HEK293 (cell line): ENCODE results near the gene WDR7.
A peak's percentile ranks its signal among the peaks of the same experiment; 100 is the strongest.

Experiments
- CTCF ChIA-PET: fragments of 350-600 bp; formaldehyde crosslinking; extraction: SDS; loops from one replicate; lab custom pipeline; 2021; ENCODE audit warnings: antibody characterized with exemption; lab: Yijun Ruan, JAX
- POLR2A ChIA-PET: fragments of 300-600 bp; formaldehyde crosslinking; extraction: SDS; loops from one replicate; lab custom pipeline; 2020; ENCODE audit warnings: antibody characterized with exemption, inconsistent platforms; lab: Yijun Ruan, JAX
- H3K27ac ChIP-seq: fragments of 200-500 bp; sonication (Bioruptor generic); 2 replicates; pipeline ENCODE4 v1.5.1; 2014; ENCODE audit warnings: low read depth, low read length, control low read depth, inconsistent platforms; ENCODE audit errors: extremely low read depth
- H3K36me3 ChIP-seq, 2 experiments: fragments of 200-500 bp in 1 of 2; sonication (Bioruptor generic) in 1 of 2; 1 replicate in 1 of 2; 2 replicates in 1 of 2; pipeline ENCODE4 v1.5.1; 2014 to 2017; ENCODE audit warnings: inconsistent platforms in 2 of 2, low read length in 2 of 2; ENCODE audit not compliant: control insufficient read depth in 2 of 2, insufficient read depth in 1 of 2
- H3K4me1 ChIP-seq: fragments of 200-500 bp; sonication (Bioruptor generic); 2 replicates; pipeline ENCODE4 v1.5.1; 2014; ENCODE audit warnings: mild to moderate bottlenecking, low read length, inconsistent platforms; ENCODE audit not compliant: control insufficient read depth, insufficient read depth
- H3K4me3 ChIP-seq: 2 replicates; pipeline ENCODE4 v1.5.1; 2011; ENCODE audit warnings: low read depth, mild to moderate bottlenecking, control low read depth, low read length, moderate library complexity
- H3K9me3 ChIP-seq: fragments of 200-500 bp; sonication (Bioruptor generic); 2 replicates; pipeline ENCODE4 v1.5.1; 2014; ENCODE audit warnings: low read depth, low read length, inconsistent platforms; ENCODE audit not compliant: control insufficient read depth, insufficient read depth
- BCL11B ChIP-seq: fragments of 450-650 bp; formaldehyde crosslinking; IDR thresholded peaks from 2 replicates; pipeline ENCODE4 v1.5.1; 2016; ENCODE audit warnings: low read depth, missing biosample characterization, missing genetic modification characterization
- EGR2 ChIP-seq: fragments of 450-650 bp; formaldehyde crosslinking; IDR thresholded peaks from 2 replicates; pipeline ENCODE4 v1.5.1; 2016; ENCODE audit warnings: low read depth, missing biosample characterization, missing genetic modification characterization
- GLIS1 ChIP-seq: fragments of 450-650 bp; formaldehyde crosslinking; IDR thresholded peaks from 2 replicates; pipeline ENCODE4 v1.5.1; 2016; ENCODE audit warnings: missing biosample characterization, missing genetic modification characterization
- KLF1 ChIP-seq: fragments of 450-650 bp; formaldehyde crosslinking; IDR thresholded peaks from 2 replicates; pipeline ENCODE4 v1.5.1; 2016; ENCODE audit warnings: missing biosample characterization, missing genetic modification characterization
- REPIN1 ChIP-seq: fragments of 450-650 bp; formaldehyde crosslinking; IDR thresholded peaks from 2 replicates; pipeline ENCODE4 v1.5.1; 2017; ENCODE audit warnings: missing biosample characterization, missing genetic modification characterization, low read depth
- SCRT1 ChIP-seq: fragments of 450-650 bp; formaldehyde crosslinking; IDR thresholded peaks from 2 replicates; pipeline ENCODE4 v1.5.1; 2016; ENCODE audit warnings: missing biosample characterization, missing genetic modification characterization, borderline replicate concordance
- ZFP3 ChIP-seq: fragments of 450-650 bp; formaldehyde crosslinking; IDR thresholded peaks from 2 replicates; pipeline ENCODE4 v1.5.1; 2016; ENCODE audit warnings: low read depth, missing biosample characterization, missing genetic modification characterization
- ZFP69B ChIP-seq: fragments of 450-650 bp; formaldehyde crosslinking; IDR thresholded peaks from 2 replicates; pipeline ENCODE4 v1.5.1; 2016; ENCODE audit warnings: missing biosample characterization, missing genetic modification characterization
- ZNF132 ChIP-seq: fragments of 450-650 bp; formaldehyde crosslinking; IDR thresholded peaks from 2 replicates; pipeline ENCODE4 v1.5.1; 2017; ENCODE audit warnings: missing biosample characterization, missing genetic modification characterization, borderline replicate concordance
- ZNF184 ChIP-seq: fragments of 450-650 bp; IDR thresholded peaks from 2 replicates; pipeline ENCODE4 v1.5.1; 2018; ENCODE audit warnings: missing biosample characterization, mild to moderate bottlenecking, missing genetic modification characterization
- ZNF202 ChIP-seq: fragments of 450-650 bp; formaldehyde crosslinking; IDR thresholded peaks from 2 replicates; pipeline ENCODE4 v1.5.1; 2016; ENCODE audit warnings: missing biosample characterization, missing genetic modification characterization, borderline replicate concordance
- ZNF23 ChIP-seq: fragments of 450-650 bp; formaldehyde crosslinking; IDR thresholded peaks from 2 replicates; pipeline ENCODE4 v1.5.1; 2016; ENCODE audit warnings: missing biosample characterization, missing genetic modification characterization, borderline replicate concordance
- ZNF324 ChIP-seq: fragments of 450-650 bp; formaldehyde crosslinking; IDR thresholded peaks from 2 replicates; pipeline ENCODE4 v1.5.1; 2016; ENCODE audit warnings: missing biosample characterization, missing genetic modification characterization
- ZNF335 ChIP-seq: fragments of 450-650 bp; formaldehyde crosslinking; conservative IDR thresholded peaks from 2 replicates; pipeline ENCODE4 v1.5.1; 2016; ENCODE audit warnings: missing biosample characterization, missing genetic modification characterization
- ZNF530 ChIP-seq: fragments of 450-650 bp; formaldehyde crosslinking; IDR thresholded peaks from 2 replicates; pipeline ENCODE4 v1.5.1; 2016; ENCODE audit warnings: low read depth, missing biosample characterization, missing genetic modification characterization
- ZNF571 ChIP-seq: fragments of 450-650 bp; formaldehyde crosslinking; IDR thresholded peaks from 2 replicates; pipeline ENCODE4 v1.5.0; 2017; ENCODE audit warnings: missing biosample characterization, missing genetic modification characterization
- ZNF837 ChIP-seq: fragments of 450-650 bp; formaldehyde crosslinking; IDR thresholded peaks from 2 replicates; pipeline ENCODE4 v1.5.1; 2016; ENCODE audit warnings: missing biosample characterization, missing genetic modification characterization
- TF ChIP-seq, protein P1 (sequence below): fragments of 450-650 bp; formaldehyde crosslinking; IDR thresholded peaks from 2 replicates; pipeline ENCODE4 v1.5.1; 2016; ENCODE audit warnings: missing biosample characterization, missing genetic modification characterization, borderline replicate concordance

The WDR7 gene

DNA sequence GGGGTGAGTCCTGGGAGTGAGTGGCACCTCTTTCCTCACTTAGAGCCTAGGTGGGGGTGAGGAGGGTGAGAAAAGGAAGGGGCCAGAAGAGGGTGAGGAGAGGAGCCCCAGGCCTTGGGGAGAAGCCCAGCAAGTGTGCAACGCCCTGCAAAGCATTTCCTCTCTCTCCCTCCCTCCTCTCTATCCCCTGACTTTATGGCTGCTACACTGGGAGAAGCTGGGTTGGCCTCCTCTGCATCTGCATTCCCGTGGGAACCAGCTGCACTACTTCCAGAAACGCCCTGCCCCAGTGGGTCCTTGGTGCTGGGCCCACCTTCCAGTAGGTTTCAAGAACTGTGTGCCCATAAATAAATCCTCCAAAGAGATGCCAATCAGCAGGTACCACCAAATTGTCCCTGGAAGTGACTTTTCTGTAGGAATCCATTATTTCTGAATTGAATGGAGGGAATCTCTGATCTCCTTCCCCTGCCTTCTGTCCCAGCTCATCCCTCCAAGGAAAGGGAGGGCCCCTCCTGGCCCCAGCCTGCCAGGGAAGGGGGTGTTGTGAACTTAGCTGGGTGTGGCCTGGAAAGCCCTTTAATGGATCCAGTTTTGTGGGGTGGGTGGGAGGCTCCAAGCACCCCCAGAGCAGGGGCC is 400.0 kb downstream of the WDR7 start:
- ChIA-PET CTCF (interaction anchor here (0.5 to 0.9 kb wide), 3 partner anchors 21 to 87 kb away, joined by 3 to 5 read pairs (median 3); no protein-coding TSS in a partner anchor), POLR2A (no interaction called here)

DNA sequence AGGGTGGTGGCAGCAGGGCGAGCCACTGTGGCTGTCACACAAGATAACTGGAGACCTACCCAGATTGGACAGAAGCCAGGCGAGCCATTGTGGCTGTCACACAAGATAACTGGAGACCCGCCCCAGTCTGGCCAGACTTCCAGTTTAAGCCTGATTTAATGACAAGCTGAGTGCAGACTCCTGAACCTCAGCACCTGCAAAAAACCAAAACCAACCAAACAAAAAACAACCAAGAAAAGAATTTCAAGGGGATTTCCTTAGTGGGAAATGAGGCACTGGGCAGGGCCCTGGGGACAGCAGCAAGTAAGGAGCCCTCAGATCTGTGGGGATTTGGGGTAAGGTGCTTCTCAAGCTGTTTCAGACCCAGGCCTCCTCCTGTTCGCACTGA is 400.5 kb downstream of the WDR7 start:
- no peaks in the 10 kb centered on the region for H3K36me3 ChIP-seq
- no peak overlapping the region for H3K4me3 ChIP-seq
- no peaks in the 10 kb centered on the region; the same call in 1 of the 2 replicates for H3K9me3 ChIP-seq
- H3K27ac ChIP-seq, result no peak overlapping the region
- ChIA-PET POLR2A (no interaction called here), CTCF (interaction anchor here (0.7 to 0.9 kb wide), 2 partner anchors 22 to 83 kb away, joined by 3 read pairs; no protein-coding TSS in a partner anchor)
- H3K4me1 ChIP-seq, result no peaks in the 10 kb centered on the region
- TF ChIP-seq ZNF530 (tag by site-specific recombination) (no peak), KLF1 (tag by site-specific recombination) (peak; percentile 4; the same call in 1 of the 2 replicates)

More for the DNA sequence above, 400.0 kb downstream of the WDR7 start:
- H3K4me3 ChIP-seq, result no peak overlapping the region
- H3K9me3 ChIP-seq, result no peaks in the 10 kb centered on the region; the same call in 1 of the 2 replicates
- H3K27ac ChIP-seq, result no peak overlapping the region
- H3K4me1 ChIP-seq, result no peaks in the 10 kb centered on the region
- no peaks in the 10 kb centered on the region for H3K36me3 ChIP-seq
- TF ChIP-seq ZNF184, result no peak
- peak; percentile 94 for TF ChIP-seq KLF1 (tag by site-specific recombination)

GRCh38 chr18:57052173-57052572 is 401.0 kb downstream of the WDR7 start:
- ChIA-PET POLR2A (no interaction called here), CTCF (interaction anchor here (0.9 kb wide), 1 partner anchor 22 kb away, joined by 3 read pairs; no protein-coding TSS in a partner anchor)
- no peaks in the 10 kb centered on the region for H3K4me1 ChIP-seq
- TF ChIP-seq ZNF132 (tag by site-specific recombination) (no peak), ZNF23 (tag by site-specific recombination) (no peak), ZFP3 (tag by site-specific recombination) (no peak), GLIS1 (tag by site-specific recombination) (no peak), BCL11B (tag by site-specific recombination) (no peak)
- TF ChIP-seq, all 188 proteins: peak for 0
- no peaks in the 10 kb centered on the region for H3K9me3 ChIP-seq
- no peak overlapping the region for H3K4me3 ChIP-seq
- no peak overlapping the region for H3K27ac ChIP-seq
- no peaks in the 10 kb centered on the region for H3K36me3 ChIP-seq

- TF ChIP-seq SCRT1 (tag by site-specific recombination), result no peak
- TF ChIP-seq ZNF335, result no peak
- TF ChIP-seq EGR2 (tag by site-specific recombination), result no peak
- no peak for TF ChIP-seq ZNF324 (tag by site-specific recombination)
- TF ChIP-seq ZNF837 (tag by site-specific recombination), result no peak
- TF ChIP-seq ZFP69B (tag by site-specific recombination), result no peak
- TF ChIP-seq REPIN1, result no peak
- TF ChIP-seq ZNF571 (tag by site-specific recombination), result no peak
- TF ChIP-seq ZNF202 (tag by site-specific recombination), result no peak
- TF ChIP-seq, protein P1, sequence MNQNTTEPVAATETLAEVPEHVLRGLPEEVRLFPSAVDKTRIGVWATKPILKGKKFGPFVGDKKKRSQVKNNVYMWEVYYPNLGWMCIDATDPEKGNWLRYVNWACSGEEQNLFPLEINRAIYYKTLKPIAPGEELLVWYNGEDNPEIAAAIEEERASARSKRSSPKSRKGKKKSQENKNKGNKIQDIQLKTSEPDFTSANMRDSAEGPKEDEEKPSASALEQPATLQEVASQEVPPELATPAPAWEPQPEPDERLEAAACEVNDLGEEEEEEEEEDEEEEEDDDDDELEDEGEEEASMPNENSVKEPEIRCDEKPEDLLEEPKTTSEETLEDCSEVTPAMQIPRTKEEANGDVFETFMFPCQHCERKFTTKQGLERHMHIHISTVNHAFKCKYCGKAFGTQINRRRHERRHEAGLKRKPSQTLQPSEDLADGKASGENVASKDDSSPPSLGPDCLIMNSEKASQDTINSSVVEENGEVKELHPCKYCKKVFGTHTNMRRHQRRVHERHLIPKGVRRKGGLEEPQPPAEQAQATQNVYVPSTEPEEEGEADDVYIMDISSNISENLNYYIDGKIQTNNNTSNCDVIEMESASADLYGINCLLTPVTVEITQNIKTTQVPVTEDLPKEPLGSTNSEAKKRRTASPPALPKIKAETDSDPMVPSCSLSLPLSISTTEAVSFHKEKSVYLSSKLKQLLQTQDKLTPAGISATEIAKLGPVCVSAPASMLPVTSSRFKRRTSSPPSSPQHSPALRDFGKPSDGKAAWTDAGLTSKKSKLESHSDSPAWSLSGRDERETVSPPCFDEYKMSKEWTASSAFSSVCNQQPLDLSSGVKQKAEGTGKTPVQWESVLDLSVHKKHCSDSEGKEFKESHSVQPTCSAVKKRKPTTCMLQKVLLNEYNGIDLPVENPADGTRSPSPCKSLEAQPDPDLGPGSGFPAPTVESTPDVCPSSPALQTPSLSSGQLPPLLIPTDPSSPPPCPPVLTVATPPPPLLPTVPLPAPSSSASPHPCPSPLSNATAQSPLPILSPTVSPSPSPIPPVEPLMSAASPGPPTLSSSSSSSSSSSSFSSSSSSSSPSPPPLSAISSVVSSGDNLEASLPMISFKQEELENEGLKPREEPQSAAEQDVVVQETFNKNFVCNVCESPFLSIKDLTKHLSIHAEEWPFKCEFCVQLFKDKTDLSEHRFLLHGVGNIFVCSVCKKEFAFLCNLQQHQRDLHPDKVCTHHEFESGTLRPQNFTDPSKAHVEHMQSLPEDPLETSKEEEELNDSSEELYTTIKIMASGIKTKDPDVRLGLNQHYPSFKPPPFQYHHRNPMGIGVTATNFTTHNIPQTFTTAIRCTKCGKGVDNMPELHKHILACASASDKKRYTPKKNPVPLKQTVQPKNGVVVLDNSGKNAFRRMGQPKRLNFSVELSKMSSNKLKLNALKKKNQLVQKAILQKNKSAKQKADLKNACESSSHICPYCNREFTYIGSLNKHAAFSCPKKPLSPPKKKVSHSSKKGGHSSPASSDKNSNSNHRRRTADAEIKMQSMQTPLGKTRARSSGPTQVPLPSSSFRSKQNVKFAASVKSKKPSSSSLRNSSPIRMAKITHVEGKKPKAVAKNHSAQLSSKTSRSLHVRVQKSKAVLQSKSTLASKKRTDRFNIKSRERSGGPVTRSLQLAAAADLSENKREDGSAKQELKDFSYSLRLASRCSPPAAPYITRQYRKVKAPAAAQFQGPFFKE (tag by site-specific recombination), result no peak
- TF ChIP-seq, all 188 proteins: peak for 0
- no peak overlapping the region for H3K4me3 ChIP-seq
- ChIA-PET POLR2A (no interaction called here), CTCF (no interaction called here)
- H3K36me3 ChIP-seq, result no peaks in the 10 kb centered on the region
- no peaks in the 10 kb centered on the region for H3K9me3 ChIP-seq
- no peak overlapping the region for H3K27ac ChIP-seq
- H3K4me1 ChIP-seq, result no peaks in the 10 kb centered on the region
Measured at GRCh38 chr18:57052759-57053158, 401.6 kb downstream of the WDR7 start.
